GM19468 (cell line): Measurements from ENCODE around the gene PLPPR3.

Source experiments
- ATAC-seq: cut with Tn5 transposase; IDR thresholded peaks from one replicate; pipeline ENCODE4 v1.9.1; 2021; ENCODE audit warnings: mild to moderate bottlenecking, moderate library complexity, moderate number of reproducible peaks; ENCODE audit not compliant: unreplicated experiment; ENCODE audit errors: extremely low read depth

Gene PLPPR3

GRCh38 chr19:782185-782877, 39.4 kb downstream of the PLPPR3 start:
- ATAC-seq = no peak

- ATAC-seq = no peak
Observed at GRCh38 chr19:781800-782184, 40.0 kb downstream of the PLPPR3 start.

GRCh38 chr19:780935-781334, 40.8 kb downstream of the PLPPR3 start:
- ATAC-seq = no peak

- no peak for ATAC-seq
Observed at GRCh38 chr19:778910-779653, 42.7 kb downstream of the PLPPR3 start.

- ATAC-seq = no peak
Observed at GRCh38 chr19:776549-776948, 45.2 kb downstream of the PLPPR3 start.

- ATAC-seq = no peak
Observed at GRCh38 chr19:772730-773436, 48.9 kb downstream of the PLPPR3 start.

- ATAC-seq = no peak
Observed at GRCh38 chr19:772063-772462, 49.7 kb downstream of the PLPPR3 start.

GRCh38 chr19:771332-771785, 50.4 kb downstream of the PLPPR3 start:
- ATAC-seq = no peak

- no peak for ATAC-seq
Observed at GRCh38 chr19:769616-770015, 52.1 kb downstream of the PLPPR3 start.

- no peak for ATAC-seq
Observed at GRCh38 chr19:768424-768823, 53.3 kb downstream of the PLPPR3 start.

GRCh38 chr19:765179-765738, 56.5 kb downstream of the PLPPR3 start:
- no peak for ATAC-seq

GRCh38 chr19:764301-764700, 57.5 kb downstream of the PLPPR3 start:
- no peak for ATAC-seq

GRCh38 chr19:763869-764268, 57.9 kb downstream of the PLPPR3 start:
- no peak for ATAC-seq

GRCh38 chr19:763181-763580, 58.6 kb downstream of the PLPPR3 start:
- no peak for ATAC-seq
